Peyer's patch (tissue), 4 donors: ENCODE results near the gene RNF152. TPM values are rescaled to one million over a fixed set of nuclear protein-coding genes. Genes with fewer than 3 reads are reported as not detected.

Experiments used
- DNase-seq, 3 donors: peaks; one replicate each; pipeline ENCODE4 v3.0.0-alpha.2; 2017 to 2019
- H3K27ac ChIP-seq, 4 donors: fragments of 200-600 bp; sonication (generic); one replicate each; pipeline ENCODE4 v1.5.1; 2016 to 2019
- H3K27me3 ChIP-seq, 2 donors: fragments of 200-600 bp; sonication (generic); one replicate each; pipeline ENCODE4 v1.5.1; 2019
- H3K36me3 ChIP-seq, 3 donors: fragments of 200-600 bp; sonication (generic); one replicate each; pipeline ENCODE4 v1.5.1; 2016 to 2019
- H3K4me1 ChIP-seq, 4 donors: fragments of 200-600 bp; sonication (generic); one replicate each; pipeline ENCODE4 v1.5.1; 2016 to 2019
- H3K4me3 ChIP-seq, 4 donors: fragments of 200-600 bp; sonication (generic); 1 replicate in 3 of 4; 2 replicates in 1 of 4; pipeline ENCODE4 v1.5.1; 2016 to 2019; ENCODE audit warnings: mild to moderate bottlenecking in 1 of 4
- H3K9me3 ChIP-seq, 4 donors: fragments of 200-600 bp; sonication (generic); one replicate each; pipeline ENCODE4 v1.5.1; 2016 to 2019; ENCODE audit warnings: mild to moderate bottlenecking in 1 of 4
- POLR2A ChIP-seq, 2 donors: fragments of 450-650 bp; IDR thresholded peaks; one replicate each; pipeline ENCODE4 v1.5.1; 2017; ENCODE audit warnings: antibody characterized with exemption in 2 of 2, mild to moderate bottlenecking in 2 of 2, moderate library complexity in 2 of 2
- total RNA-seq, 4 donors: library from RNA; depleted of rRNA; stranded (reverse); fragments of >200 nt; gene quantifications; one replicate each; pipeline ENCODE4 v1.1.0, GENCODE V29; 2016
- TF ChIP-seq, protein P1 (sequence below), 6 experiments: fragments of 450-650 bp in 4 of 6; fragments of 200-600 bp in 2 of 6; sonication (generic) in 1 of 6; IDR thresholded peaks; one replicate each; pipeline ENCODE4 v1.5.1; 2017 to 2019; ENCODE audit warnings: antibody characterized with exemption in 6 of 6, mild to moderate bottlenecking in 3 of 6, moderate library complexity in 1 of 6

The RNF152 gene
- total RNA-seq, 4 donors from 2014 or later, result 17.3 to 185 (median 120) TPM

DNA sequence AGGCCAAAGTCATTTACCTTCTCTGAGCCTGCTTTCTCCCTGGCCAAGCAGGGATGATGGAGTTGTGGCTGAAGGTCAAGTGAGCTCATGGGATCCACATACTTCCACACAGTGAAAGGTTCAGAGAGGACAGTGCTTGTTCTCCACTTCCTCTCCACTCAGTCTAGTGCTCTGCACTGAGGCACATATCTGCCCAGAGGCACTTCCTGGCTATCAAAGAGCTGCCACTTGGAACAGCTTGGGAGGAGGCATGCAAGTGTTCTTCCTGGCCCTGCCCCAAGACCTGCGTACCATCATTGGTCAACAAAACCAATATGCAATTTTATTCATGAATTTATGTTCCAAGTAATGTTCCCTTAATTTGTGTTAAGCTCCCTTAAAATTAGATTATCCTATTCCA lies 71.9 kb downstream of the RNF152 start:
- Histone ChIP-seq H3K36me3 (peaks cover 0 to 7% (median 0%) of the 10 kb centered on the region in 3 donors), H3K4me3 (no peak overlapping the region), H3K27me3 (no peaks in the 10 kb centered on the region), H3K9me3 (no peaks in the 10 kb centered on the region), H3K27ac (no peak overlapping the region), H3K4me1 (no peaks in the 10 kb centered on the region)
- no peak for DNase-seq
- TF ChIP-seq POLR2A (IDR thresholded peaks at IDR 0.05), result no peak
- TF ChIP-seq, protein P1, sequence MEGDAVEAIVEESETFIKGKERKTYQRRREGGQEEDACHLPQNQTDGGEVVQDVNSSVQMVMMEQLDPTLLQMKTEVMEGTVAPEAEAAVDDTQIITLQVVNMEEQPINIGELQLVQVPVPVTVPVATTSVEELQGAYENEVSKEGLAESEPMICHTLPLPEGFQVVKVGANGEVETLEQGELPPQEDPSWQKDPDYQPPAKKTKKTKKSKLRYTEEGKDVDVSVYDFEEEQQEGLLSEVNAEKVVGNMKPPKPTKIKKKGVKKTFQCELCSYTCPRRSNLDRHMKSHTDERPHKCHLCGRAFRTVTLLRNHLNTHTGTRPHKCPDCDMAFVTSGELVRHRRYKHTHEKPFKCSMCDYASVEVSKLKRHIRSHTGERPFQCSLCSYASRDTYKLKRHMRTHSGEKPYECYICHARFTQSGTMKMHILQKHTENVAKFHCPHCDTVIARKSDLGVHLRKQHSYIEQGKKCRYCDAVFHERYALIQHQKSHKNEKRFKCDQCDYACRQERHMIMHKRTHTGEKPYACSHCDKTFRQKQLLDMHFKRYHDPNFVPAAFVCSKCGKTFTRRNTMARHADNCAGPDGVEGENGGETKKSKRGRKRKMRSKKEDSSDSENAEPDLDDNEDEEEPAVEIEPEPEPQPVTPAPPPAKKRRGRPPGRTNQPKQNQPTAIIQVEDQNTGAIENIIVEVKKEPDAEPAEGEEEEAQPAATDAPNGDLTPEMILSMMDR (IDR thresholded peaks at IDR 0.05), result no peak

DNA sequence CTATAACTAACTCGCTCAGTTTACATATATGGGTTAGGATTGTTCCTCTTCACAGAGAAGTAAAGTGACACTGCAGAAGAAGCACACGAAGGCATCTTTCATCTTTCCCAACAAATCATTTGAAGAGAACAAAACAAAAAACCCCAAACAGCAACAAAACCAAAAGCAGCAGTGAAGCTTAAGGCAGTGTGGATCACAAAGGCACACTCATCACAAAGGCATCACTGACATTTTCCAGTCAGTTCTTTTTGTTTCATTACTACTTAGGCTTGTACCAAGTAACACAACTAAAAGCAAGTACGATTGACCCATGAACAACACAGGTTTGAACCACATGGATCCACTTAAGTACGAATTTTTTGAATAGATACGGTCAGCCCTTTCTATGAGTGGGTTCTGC lies 75.7 kb downstream of the RNF152 start:
- Histone ChIP-seq H3K4me3 (no peak overlapping the region), H3K27me3 (no peaks in the 10 kb centered on the region), H3K4me1 (no peaks in the 10 kb centered on the region), H3K36me3 (peaks cover 0 to 22% (median 0%) of the 10 kb centered on the region in 3 donors), H3K9me3 (no peaks in the 10 kb centered on the region), H3K27ac (no peak overlapping the region)
- TF ChIP-seq, protein P1 (IDR thresholded peaks at IDR 0.05), result no peak
- no peak for TF ChIP-seq POLR2A (IDR thresholded peaks at IDR 0.05)
- no peak for DNase-seq

DNA sequence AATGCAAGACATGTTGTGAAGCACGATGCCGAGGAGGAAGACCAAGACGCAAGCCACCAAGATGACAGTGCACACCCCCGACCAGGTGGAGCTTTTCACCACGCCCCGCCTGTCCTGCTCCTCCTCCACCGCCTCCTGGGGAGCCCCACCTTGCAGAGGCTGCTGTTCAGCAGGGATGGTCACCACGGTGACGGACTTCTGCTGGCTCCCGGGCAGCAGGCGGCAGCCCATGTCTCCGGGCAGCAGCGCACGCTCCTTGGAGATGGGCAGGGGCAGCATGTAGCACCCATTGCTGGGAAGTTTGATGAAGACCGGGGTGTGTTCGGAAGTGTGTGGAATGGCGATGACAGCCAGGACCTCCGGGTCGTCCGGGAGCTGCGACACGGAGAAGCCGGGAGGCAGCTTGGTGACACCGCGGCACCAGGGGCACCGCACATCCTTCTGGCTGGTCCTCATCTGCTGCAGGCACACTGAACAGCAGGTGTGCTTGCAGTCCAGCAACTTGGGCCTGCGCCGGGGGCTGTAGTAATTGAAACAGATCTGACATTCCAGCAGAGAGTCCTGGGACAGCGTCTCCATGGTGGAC lies 76.8 kb downstream of the RNF152 start:
- Histone ChIP-seq H3K9me3 (no peaks in the 10 kb centered on the region), H3K36me3 (peaks cover 0 to 22% (median 0%) of the 10 kb centered on the region in 3 donors), H3K4me1 (no peaks in the 10 kb centered on the region), H3K27ac (no peak overlapping the region), H3K27me3 (no peaks in the 10 kb centered on the region), H3K4me3 (no peak overlapping the region)
- DNase-seq, result no peak
- TF ChIP-seq, protein P1 (IDR thresholded peaks at IDR 0.05), result no peak
- no peak for TF ChIP-seq POLR2A (IDR thresholded peaks at IDR 0.05)

DNA sequence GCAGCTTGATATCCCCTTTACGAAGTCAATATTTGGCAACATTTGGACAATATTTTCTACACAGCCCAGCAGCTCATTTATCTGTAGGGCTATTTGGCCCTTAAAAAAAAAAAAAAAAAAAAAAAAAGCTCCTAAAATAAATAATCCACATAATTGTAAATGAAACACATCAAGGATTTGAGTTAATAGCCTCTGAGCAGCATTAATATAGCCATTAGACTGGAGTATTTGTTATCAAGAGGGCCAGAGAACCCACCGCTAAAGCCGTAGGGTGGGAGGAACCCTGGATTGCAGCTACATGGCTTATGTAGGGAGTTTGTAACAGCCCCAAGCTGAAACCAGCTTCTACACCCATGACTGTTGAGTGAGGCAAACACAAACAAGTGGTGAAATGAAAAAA lies 84.5 kb downstream of the RNF152 start:
- no peaks in the 10 kb centered on the region for H3K36me3 ChIP-seq
- no peaks in the 10 kb centered on the region for H3K27me3 ChIP-seq
- DNase-seq, result no peak
- H3K4me3 ChIP-seq, result no peak overlapping the region
- H3K9me3 ChIP-seq, result no peaks in the 10 kb centered on the region
- H3K27ac ChIP-seq, result no peak overlapping the region
- no peak for TF ChIP-seq POLR2A (IDR thresholded peaks at IDR 0.05)
- TF ChIP-seq, protein P1 (IDR thresholded peaks at IDR 0.05), result no peak
- H3K4me1 ChIP-seq, result no peaks in the 10 kb centered on the region

DNA sequence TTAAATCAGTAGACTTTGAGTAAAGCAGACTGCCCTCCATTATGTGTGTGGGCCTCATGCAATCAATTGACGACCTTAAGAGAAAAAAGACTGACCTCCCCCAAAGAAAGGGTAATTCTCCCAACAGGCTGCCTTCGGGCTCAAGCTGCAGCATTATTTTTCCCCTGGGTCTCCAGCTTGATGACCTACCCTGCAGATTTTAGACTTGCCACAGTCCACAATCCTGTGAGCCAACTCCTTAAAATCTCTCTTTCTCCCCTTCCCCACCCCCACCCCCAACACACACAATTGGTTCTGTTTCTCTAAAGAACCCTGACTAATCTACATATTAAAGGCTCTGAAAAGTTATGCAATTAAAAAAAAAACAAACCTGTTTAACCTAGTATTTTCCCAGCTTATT lies 89.4 kb downstream of the RNF152 start:
- H3K4me3 ChIP-seq, result no peak overlapping the region
- TF ChIP-seq, protein P1 (IDR thresholded peaks at IDR 0.05), result no peak
- no peak for TF ChIP-seq POLR2A (IDR thresholded peaks at IDR 0.05)
- no peaks in the 10 kb centered on the region for H3K9me3 ChIP-seq
- H3K27ac ChIP-seq, result no peak overlapping the region
- DNase-seq, result no peak
- H3K36me3 ChIP-seq, result no peaks in the 10 kb centered on the region
- H3K27me3 ChIP-seq, result no peaks in the 10 kb centered on the region
- no peaks in the 10 kb centered on the region for H3K4me1 ChIP-seq
